NB4 (cell line): Measurements from ENCODE around the gene BATF.

Source experiments
- DNase-seq: peaks from one replicate; pipeline ENCODE4 v3.0.0; 2010; ENCODE audit warnings: low read depth
- H3K4me3 ChIP-seq: one replicate; pipeline ENCODE4 v1.5.1; 2011; ENCODE audit warnings: mild to moderate bottlenecking, low read depth, low read length, moderate library complexity
- MAX ChIP-seq: IDR thresholded peaks from 2 replicates; pipeline ENCODE4 v1.6.1; 2011; ENCODE audit warnings: low read depth, low read length
- MYC ChIP-seq: IDR thresholded peaks from 2 replicates; pipeline ENCODE4 v1.6.1; 2011; ENCODE audit warnings: low read depth, low read length
- POLR2A ChIP-seq: IDR thresholded peaks from 2 replicates; pipeline ENCODE4 v1.6.1; 2011; ENCODE audit warnings: mild to moderate bottlenecking; ENCODE audit not compliant: insufficient read length; ENCODE audit errors: extremely low read depth
- TF ChIP-seq, protein P1 (sequence below): IDR thresholded peaks from one replicate; pipeline ENCODE4 v1.5.1; 2012; ENCODE audit warnings: low read depth, low read length

BATF gene

GRCh38 chr14:75523771-75524171 lies 1.5 kb downstream of the BATF start:
- no peak overlapping the region for H3K4me3 ChIP-seq
- DNase-seq = peak; percentile 26
- TF ChIP-seq, protein P1, sequence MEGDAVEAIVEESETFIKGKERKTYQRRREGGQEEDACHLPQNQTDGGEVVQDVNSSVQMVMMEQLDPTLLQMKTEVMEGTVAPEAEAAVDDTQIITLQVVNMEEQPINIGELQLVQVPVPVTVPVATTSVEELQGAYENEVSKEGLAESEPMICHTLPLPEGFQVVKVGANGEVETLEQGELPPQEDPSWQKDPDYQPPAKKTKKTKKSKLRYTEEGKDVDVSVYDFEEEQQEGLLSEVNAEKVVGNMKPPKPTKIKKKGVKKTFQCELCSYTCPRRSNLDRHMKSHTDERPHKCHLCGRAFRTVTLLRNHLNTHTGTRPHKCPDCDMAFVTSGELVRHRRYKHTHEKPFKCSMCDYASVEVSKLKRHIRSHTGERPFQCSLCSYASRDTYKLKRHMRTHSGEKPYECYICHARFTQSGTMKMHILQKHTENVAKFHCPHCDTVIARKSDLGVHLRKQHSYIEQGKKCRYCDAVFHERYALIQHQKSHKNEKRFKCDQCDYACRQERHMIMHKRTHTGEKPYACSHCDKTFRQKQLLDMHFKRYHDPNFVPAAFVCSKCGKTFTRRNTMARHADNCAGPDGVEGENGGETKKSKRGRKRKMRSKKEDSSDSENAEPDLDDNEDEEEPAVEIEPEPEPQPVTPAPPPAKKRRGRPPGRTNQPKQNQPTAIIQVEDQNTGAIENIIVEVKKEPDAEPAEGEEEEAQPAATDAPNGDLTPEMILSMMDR = no peak

DNA sequence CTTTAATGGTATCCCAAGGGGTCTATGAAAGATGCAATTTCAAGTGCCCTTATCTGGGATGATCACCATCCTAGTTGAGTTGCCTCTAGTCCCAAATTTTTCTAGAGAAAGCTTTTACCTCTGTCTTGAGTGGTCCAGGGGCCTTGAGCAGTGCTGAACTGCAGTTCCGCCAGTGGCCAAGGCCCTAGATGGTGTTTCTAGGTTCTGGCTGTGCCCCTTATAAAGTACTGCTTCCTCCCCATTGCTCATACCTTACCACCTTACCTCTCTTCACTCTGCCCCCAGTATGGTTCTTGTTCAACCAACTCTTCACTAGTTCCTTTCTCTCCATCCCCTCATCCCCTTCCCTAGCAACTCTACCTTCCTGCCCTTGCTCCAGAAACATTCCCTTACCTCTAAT lies 3.7 kb downstream of the BATF start:
- H3K4me3 ChIP-seq = no peak overlapping the region
- no peak for TF ChIP-seq MYC
- TF ChIP-seq MAX = no peak
- no peak for TF ChIP-seq POLR2A
- TF ChIP-seq, protein P1 = no peak
- DNase-seq = no peak

DNA sequence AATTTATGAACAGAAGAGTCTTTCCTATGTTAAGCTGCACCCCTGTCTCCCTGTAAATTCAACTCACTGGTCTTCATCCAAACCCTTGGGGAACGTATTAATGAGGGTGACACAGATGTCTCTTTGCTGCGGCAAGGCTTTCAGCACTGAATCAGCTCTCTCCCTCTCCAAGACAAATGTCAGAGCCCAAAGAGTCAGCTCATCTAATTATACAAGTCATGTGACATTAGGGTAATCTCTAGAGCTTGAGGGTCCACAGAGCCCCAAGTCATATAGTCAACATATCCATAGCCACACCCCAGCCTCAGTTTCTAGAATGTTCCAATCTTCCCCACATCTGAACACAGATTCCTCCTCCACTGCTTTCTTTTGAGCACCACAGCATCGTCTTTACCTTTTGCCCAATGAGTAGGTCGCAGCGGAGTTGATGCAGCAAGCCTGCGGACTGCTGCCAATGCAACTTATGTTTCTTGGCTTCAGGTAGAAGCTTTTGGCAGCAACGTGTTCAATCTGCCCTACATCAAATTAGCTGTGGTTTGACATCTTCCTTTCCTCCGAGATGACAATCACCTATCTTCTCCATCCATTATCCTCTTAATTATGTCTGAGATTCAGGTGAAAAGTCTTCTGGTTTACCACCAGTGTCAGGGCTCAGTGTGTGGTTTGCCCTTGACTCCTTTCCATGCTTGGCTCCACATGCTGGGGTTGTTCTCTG lies 5.3 kb downstream of the BATF start:
- TF ChIP-seq POLR2A (no peak), MYC (no peak), MAX (no peak)
- TF ChIP-seq, protein P1 = no peak
- no peak for DNase-seq
- H3K4me3 ChIP-seq = no peak overlapping the region

DNA sequence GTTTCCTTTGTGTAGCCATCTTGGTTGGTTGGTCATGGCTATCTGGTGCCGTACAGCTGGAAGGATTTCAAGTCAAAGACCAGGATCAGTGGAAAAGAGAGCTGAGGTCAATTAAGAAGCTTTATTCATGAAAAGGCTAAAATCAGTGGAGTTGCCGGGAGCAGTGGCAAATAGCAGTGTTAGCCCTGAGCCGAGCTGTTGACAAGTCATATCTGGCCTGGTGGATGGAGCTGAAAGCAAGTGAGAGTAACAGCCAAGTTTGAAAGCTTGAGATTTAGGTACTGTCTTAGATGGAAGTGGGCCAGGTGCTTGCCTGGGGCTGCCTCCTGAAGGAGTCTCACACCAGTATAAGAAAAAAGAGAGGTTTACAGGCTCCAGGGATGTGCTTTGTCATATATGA lies 9.0 kb downstream of the BATF start:
- no peak for DNase-seq
- no peak overlapping the region for H3K4me3 ChIP-seq
- TF ChIP-seq MYC (no peak), MAX (no peak), POLR2A (no peak)
- TF ChIP-seq, protein P1 = no peak

GRCh38 chr14:75531660-75532317 lies 9.5 kb downstream of the BATF start:
- no peak overlapping the region for H3K4me3 ChIP-seq
- DNase-seq = no peak
- TF ChIP-seq MAX (no peak), POLR2A (no peak), MYC (no peak)
- TF ChIP-seq, protein P1 = no peak
